Measurements from ENCODE around the gene HSPA1A.
A peak's percentile ranks its signal among the peaks of the same experiment; 100 is the strongest.
"Not testable (repeated sequence)": the region's sequence is repeated elsewhere in the genome, so short reads cannot be mapped to it uniquely, and the experiment has no call there.

Gene HSPA1A

DNA sequence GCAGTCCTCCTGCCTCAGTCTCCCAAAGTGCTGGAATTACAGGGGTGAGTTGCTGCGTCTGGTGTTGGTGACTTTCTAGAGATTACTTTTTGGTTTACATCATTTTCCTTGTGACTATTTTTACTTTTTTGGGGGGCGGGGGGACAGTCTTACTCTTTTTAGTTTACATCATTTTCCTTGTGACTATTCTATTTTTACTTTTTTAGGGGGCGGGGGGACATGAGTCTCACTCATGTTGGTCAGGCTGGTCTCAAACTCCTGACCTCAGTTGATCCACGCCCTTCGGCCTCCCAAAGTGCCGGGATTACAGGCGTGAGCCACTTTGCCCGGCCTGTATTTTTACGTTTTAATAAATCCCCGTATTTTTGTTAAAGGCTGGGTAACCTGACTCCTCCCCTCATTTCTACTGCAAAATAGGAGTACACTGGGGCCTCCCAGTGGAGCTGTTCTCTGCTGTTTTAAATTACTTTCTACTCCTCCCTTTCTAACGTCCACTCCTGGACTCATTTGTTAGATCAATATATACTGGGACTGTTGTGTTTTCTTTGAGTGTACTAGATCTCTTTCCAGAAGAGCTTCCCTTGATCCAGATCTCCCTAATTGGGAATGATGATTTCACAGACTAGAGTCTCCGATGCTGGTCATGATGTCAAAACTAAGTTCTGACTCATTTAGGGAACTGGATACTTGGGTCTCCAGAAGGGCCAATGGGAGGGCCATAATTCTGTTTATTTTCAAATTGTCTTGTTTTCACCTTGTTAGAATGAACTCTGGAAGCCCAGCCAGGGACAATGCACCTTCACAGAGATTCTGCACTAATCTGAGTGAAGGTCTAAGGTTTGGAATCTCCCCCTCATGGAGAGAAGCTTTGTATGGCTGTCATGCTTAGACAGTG, 21.4 kb downstream of the HSPA1A start:
- peaks cover 66% of the 10 kb centered on the region for H3K36me3 ChIP-seq (ENCODE audit: low read depth)

DNA sequence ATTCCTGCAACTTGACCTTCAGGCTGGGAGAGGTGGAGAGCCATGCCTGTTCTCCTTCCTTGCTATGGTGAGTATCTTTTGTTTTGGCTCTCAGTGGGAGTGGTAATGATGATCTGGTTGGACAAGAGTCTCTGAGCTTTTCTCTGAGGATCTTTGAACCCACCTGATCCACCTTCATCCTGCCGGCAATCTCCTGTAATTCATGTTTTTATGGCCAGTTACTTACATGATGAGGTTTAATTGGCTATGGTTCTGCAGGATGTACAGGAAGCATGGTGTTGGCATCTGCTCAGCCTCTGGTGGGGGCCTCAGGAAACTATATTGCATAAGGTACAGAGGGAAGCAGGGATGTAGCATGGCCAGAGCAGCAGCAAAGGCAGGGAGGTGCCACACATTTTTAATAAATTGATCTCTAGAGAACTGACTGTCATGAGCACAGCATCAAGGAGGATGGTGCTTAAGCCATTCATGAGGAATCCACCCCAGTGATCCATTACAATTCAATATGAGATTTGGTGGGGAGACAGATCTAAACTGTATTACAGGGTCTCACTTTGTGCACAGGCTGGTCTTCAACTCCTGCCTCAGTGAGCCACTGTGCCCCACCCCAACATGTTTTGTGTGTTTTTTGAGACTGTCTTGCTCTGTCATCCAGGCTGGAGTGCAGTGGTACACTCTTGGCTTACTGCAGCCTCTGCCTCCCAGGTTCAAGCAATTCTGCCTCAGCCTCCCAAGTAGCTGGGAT, 22.2 kb downstream of the HSPA1A start:
- peaks cover 66% of the 10 kb centered on the region for H3K36me3 ChIP-seq (ENCODE audit: low read depth)
- H3K4me1 ChIP-seq (ENCODE audit: insufficient read depth, poor library complexity, severe bottlenecking), result peaks cover 21% of the 10 kb centered on the region
- H3K9me3 ChIP-seq (ENCODE audit: severe bottlenecking), result no peaks in the 10 kb centered on the region
- ATAC-seq (ENCODE audit: low read depth) (no peak), DNase-seq (ENCODE audit: low spot score) (no peak)
- TF ChIP-seq, protein P1, sequence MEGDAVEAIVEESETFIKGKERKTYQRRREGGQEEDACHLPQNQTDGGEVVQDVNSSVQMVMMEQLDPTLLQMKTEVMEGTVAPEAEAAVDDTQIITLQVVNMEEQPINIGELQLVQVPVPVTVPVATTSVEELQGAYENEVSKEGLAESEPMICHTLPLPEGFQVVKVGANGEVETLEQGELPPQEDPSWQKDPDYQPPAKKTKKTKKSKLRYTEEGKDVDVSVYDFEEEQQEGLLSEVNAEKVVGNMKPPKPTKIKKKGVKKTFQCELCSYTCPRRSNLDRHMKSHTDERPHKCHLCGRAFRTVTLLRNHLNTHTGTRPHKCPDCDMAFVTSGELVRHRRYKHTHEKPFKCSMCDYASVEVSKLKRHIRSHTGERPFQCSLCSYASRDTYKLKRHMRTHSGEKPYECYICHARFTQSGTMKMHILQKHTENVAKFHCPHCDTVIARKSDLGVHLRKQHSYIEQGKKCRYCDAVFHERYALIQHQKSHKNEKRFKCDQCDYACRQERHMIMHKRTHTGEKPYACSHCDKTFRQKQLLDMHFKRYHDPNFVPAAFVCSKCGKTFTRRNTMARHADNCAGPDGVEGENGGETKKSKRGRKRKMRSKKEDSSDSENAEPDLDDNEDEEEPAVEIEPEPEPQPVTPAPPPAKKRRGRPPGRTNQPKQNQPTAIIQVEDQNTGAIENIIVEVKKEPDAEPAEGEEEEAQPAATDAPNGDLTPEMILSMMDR (IDR thresholded peaks at IDR 0.05; ENCODE audit: poor library complexity, severe bottlenecking), result no peak
- H3K27me3 ChIP-seq (ENCODE audit: insufficient read depth, poor library complexity, severe bottlenecking), result no peaks in the 10 kb centered on the region
- peak overlapping the region; percentile 97 for H3K4me3 ChIP-seq (ENCODE audit: severe bottlenecking)
- H3K27ac ChIP-seq (ENCODE audit: poor library complexity, severe bottlenecking), result peak overlapping the region; percentile 77

More for the DNA sequence above, 21.4 kb downstream of the HSPA1A start:
- Histone ChIP-seq H3K27me3 (ENCODE audit: insufficient read depth, poor library complexity, severe bottlenecking) (no peaks in the 10 kb centered on the region), H3K9me3 (ENCODE audit: severe bottlenecking) (no peaks in the 10 kb centered on the region), H3K4me3 (ENCODE audit: severe bottlenecking) (peak overlapping the region; percentile 97), H3K27ac (ENCODE audit: poor library complexity, severe bottlenecking) (peak overlapping the region; percentile 77), H3K4me1 (ENCODE audit: insufficient read depth, poor library complexity, severe bottlenecking) (peaks cover 21% of the 10 kb centered on the region)
- no peak for DNase-seq (ENCODE audit: low spot score)
- TF ChIP-seq, protein P1 (IDR thresholded peaks at IDR 0.05; ENCODE audit: poor library complexity, severe bottlenecking), result no peak
- ATAC-seq (ENCODE audit: low read depth), result no peak

DNA sequence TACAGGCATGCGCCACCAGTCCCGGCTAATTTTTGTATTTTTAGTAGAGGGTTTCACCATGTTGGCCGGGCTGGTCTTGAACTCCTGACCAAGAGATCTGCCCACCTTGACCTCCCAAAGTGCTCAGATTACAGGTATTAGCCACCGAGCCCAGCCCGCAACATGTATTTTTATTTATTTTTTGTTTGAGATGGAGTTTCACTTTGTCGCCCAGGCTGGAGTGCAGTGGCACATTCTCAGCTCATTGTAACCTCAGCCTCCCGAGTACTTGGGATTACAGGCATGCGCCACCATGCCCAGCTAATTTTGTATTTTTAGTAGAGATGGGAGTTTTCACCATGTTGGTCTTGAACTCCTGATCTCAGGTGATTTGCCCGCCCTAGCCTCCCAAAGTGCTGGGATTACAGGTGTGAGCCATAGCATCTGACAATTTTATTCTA, 22.8 kb downstream of the HSPA1A start:
- Histone ChIP-seq H3K4me3 (ENCODE audit: severe bottlenecking) (peak overlapping the region; percentile 97), H3K36me3 (ENCODE audit: low read depth) (peaks cover 66% of the 10 kb centered on the region), H3K27ac (ENCODE audit: poor library complexity, severe bottlenecking) (peak overlapping the region; percentile 77), H3K4me1 (ENCODE audit: insufficient read depth, poor library complexity, severe bottlenecking) (peaks cover 21% of the 10 kb centered on the region)
- DNase-seq (ENCODE audit: low spot score); H3K27me3 ChIP-seq (ENCODE audit: insufficient read depth, poor library complexity, severe bottlenecking); ATAC-seq (ENCODE audit: low read depth); H3K9me3 ChIP-seq (ENCODE audit: severe bottlenecking): not testable (repeated sequence)

DNA sequence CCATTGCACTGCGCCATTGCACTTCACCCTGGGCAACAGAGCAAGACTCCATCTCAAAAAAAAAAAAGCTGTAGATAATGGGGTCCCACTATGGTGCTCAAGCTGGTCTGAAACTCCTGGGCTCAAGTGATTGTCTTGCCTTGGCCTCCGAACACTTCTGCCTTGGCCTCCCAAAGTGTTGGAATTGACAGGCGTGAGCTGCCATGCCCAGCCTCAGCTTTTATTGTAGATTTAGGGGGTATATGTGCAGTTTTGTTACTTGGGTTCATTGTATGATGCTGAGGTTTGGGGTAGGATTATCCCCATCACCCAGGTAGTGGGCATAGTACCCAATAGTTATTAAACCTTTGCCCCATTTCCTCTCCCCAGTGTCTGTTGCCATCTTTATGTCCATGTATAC, 23.6 kb downstream of the HSPA1A start:
- Histone ChIP-seq H3K27me3 (ENCODE audit: insufficient read depth, poor library complexity, severe bottlenecking) (no peaks in the 10 kb centered on the region), H3K27ac (ENCODE audit: poor library complexity, severe bottlenecking) (peak overlapping the region; percentile 77), H3K4me1 (ENCODE audit: insufficient read depth, poor library complexity, severe bottlenecking) (peaks cover 18% of the 10 kb centered on the region), H3K9me3 (ENCODE audit: severe bottlenecking) (no peaks in the 10 kb centered on the region), H3K4me3 (ENCODE audit: severe bottlenecking) (no peak overlapping the region), H3K36me3 (ENCODE audit: low read depth) (peaks cover 66% of the 10 kb centered on the region)
- DNase-seq (ENCODE audit: low spot score), result no peak
- ATAC-seq (ENCODE audit: low read depth), result no peak
- TF ChIP-seq, protein P1 (IDR thresholded peaks at IDR 0.05; ENCODE audit: poor library complexity, severe bottlenecking), result no peak

DNA sequence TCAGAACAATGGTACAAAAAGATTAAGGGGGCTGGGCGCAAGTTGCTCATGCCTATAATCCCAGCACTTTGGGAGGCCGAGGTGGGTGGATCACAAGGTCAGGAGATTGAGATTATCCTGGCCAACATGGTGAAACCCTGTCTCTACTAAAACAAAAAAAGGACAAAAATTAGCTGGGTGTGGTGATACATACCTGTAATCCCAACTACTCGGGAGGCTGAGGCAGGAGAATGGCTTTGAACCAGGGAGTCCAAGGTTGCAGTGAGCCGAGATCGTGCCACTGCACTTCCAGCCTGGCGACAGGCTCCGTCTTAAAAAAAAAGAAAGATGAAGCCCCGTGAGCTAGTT, 24.4 kb downstream of the HSPA1A start:
- DNase-seq (ENCODE audit: low spot score); H3K9me3 ChIP-seq (ENCODE audit: severe bottlenecking); H3K4me3 ChIP-seq (ENCODE audit: severe bottlenecking); H3K27me3 ChIP-seq (ENCODE audit: insufficient read depth, poor library complexity, severe bottlenecking); ATAC-seq (ENCODE audit: low read depth); H3K27ac ChIP-seq (ENCODE audit: poor library complexity, severe bottlenecking): not testable (repeated sequence)
- Histone ChIP-seq H3K4me1 (ENCODE audit: insufficient read depth, poor library complexity, severe bottlenecking) (peaks cover 15% of the 10 kb centered on the region), H3K36me3 (ENCODE audit: low read depth) (peaks cover 66% of the 10 kb centered on the region)
